Measurements from ENCODE around the gene SLC24A4.

SLC24A4 gene

DNA sequence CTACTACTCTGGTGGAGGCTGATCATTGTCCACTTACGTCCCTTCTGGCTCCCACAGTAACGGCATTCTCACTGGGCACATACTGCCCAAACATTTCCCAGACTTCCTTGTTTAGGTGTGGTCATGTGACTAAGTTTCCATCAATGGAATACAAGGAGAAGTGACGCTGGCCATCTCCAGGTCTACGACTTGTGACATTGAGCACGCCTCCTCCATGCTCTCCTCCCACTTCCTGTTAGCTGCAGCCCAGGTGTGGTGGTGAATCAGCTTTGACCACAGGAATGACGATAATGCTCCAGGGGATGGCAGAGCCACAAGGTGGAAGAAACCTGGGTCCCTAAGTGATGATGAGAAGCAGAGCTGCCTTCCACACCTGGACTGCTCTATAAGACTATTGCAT is 6.0 kb upstream of the SLC24A4 start:
- DNase-seq (ENCODE audit: low read depth), result no peak
- TF ChIP-seq CTCF (conservative IDR thresholded peaks at IDR 0.05; ENCODE audit: low read length), result no peak
- no peak overlapping the region for H3K4me3 ChIP-seq (ENCODE audit: low read length)

DNA sequence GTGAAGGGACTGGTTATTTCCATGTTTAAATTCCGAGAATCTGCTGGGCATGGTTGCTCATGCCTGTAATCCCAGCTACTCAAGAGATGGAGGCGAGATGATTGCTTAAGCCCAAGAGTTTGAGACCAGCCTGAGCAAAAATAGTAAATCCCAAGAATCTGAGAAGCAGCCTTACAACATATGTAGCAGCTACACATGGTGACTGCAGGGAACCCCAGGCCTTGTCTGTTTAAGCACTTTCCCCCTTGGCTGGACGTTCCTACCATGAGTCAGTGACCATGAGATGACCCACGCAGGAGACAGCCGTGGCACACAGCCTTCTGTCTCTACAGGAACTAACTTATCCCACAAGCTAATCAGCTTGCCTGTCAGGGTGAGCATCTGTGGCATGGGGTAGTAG is 5.5 kb upstream of the SLC24A4 start:
- no peak overlapping the region for H3K4me3 ChIP-seq (ENCODE audit: low read length)
- TF ChIP-seq CTCF (conservative IDR thresholded peaks at IDR 0.05; ENCODE audit: low read length), result no peak
- DNase-seq (ENCODE audit: low read depth), result peak; percentile 54

- no peak for DNase-seq (ENCODE audit: low read depth)
- H3K4me3 ChIP-seq (ENCODE audit: low read length), result no peak overlapping the region
- no peak for TF ChIP-seq CTCF (conservative IDR thresholded peaks at IDR 0.05; ENCODE audit: low read length)
Observed at GRCh38 chr14:92321701-92322100, 1.3 kb upstream of the SLC24A4 start.

GRCh38 chr14:92322516-92322915 is 449 bp upstream of the SLC24A4 start:
- no peak for TF ChIP-seq CTCF (conservative IDR thresholded peaks at IDR 0.05; ENCODE audit: low read length)
- no peak overlapping the region for H3K4me3 ChIP-seq (ENCODE audit: low read length)
- no peak for DNase-seq (ENCODE audit: low read depth)

- no peak overlapping the region for H3K4me3 ChIP-seq (ENCODE audit: low read length)
- no peak for DNase-seq (ENCODE audit: low read depth)
Observed at GRCh38 chr14:92323916-92324818, 1.2 kb downstream of the SLC24A4 start.

GRCh38 chr14:92325835-92326234 is 2.9 kb downstream of the SLC24A4 start:
- TF ChIP-seq CTCF (conservative IDR thresholded peaks at IDR 0.05; ENCODE audit: low read length), result 0 out of 2 replicates have a peak, but pooled peaks have one; percentile 8
- no peak for DNase-seq (ENCODE audit: low read depth)
- no peak overlapping the region for H3K4me3 ChIP-seq (ENCODE audit: low read length)

More at GRCh38 chr14:92323916-92324818, 1.2 kb downstream of the SLC24A4 start:
- TF ChIP-seq CTCF (conservative IDR thresholded peaks at IDR 0.05; ENCODE audit: low read length), result no peak

GRCh38 chr14:92328664-92329255 is 5.8 kb downstream of the SLC24A4 start:
- 0 out of 2 replicates have a peak, but pooled peaks have one; percentile 7 for TF ChIP-seq CTCF (conservative IDR thresholded peaks at IDR 0.05; ENCODE audit: low read length)
- no peak overlapping the region for H3K4me3 ChIP-seq (ENCODE audit: low read length)
- no peak for DNase-seq (ENCODE audit: low read depth)
